IPS-18c (cell line): ENCODE measurements around the gene ATF7.

Experiments
- H3K4me3 ChIP-seq: 2 replicates; pipeline ENCODE4 v1.7.0; 2013; ENCODE audit warnings: low read depth, mild to moderate bottlenecking, low read length, moderate library complexity; ENCODE audit not compliant: insufficient read depth
- H3K9me3 ChIP-seq: one replicate; pipeline ENCODE4 v1.6.1; 2013; ENCODE audit warnings: mild to moderate bottlenecking, low read length, moderate library complexity; ENCODE audit not compliant: control insufficient read depth, insufficient read depth

Gene ATF7

GRCh38 chr12:53472056-53472582, 154.1 kb downstream of the ATF7 start:
- H3K4me3 ChIP-seq: no peak overlapping the region
- H3K9me3 ChIP-seq: no peaks in the 10 kb centered on the region

- no peak overlapping the region for H3K4me3 ChIP-seq
- no peaks in the 10 kb centered on the region for H3K9me3 ChIP-seq
Observed at GRCh38 chr12:53468282-53468681, 157.9 kb downstream of the ATF7 start.

GRCh38 chr12:53467880-53468279, 158.3 kb downstream of the ATF7 start:
- Histone ChIP-seq H3K9me3 (no peaks in the 10 kb centered on the region), H3K4me3 (no peak overlapping the region)

DNA sequence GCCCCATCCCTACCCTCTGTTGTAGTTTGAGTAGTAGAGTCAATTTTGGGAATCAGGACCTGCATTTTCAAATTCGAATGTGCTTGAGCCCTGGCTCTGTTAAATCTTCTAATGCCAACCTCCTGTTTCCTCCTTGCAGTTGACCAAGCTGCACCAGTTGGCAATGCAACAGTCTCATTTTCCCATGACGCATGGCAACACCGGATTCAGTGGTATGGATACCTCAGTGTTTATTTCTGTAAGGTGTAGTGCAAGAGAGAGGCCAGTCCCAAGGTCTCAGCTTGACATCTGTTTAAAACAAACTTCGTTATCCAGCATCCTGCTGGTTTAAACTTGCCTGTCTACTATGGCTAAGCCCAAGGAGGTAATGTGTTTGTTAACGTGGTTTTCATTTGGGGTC, 159.1 kb downstream of the ATF7 start:
- no peak overlapping the region for H3K4me3 ChIP-seq
- no peaks in the 10 kb centered on the region for H3K9me3 ChIP-seq

- no peak overlapping the region for H3K4me3 ChIP-seq
- no peaks in the 10 kb centered on the region for H3K9me3 ChIP-seq
Observed at GRCh38 chr12:53466640-53467039, 159.5 kb downstream of the ATF7 start.

DNA sequence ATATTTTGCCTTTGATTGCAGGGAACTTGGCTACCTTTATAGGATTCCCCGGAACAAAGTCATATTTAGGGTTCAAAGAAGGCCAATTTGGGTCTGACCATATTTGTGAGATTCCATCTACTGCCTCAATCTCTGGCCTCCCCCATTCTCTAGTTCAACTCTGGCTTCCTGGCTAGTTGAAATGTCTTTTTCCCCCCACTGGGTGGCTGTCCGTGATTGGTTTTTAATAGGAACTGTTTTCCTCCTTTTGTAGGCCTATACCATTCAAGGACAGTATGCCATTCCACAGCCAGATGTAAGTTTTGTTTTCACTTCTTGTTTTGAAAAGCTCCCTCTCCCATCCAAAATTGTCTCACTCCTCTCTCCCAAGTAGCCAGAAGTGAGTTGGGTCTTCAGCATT, 160.5 kb downstream of the ATF7 start:
- Histone ChIP-seq H3K9me3 (no peaks in the 10 kb centered on the region), H3K4me3 (no peak overlapping the region)

DNA sequence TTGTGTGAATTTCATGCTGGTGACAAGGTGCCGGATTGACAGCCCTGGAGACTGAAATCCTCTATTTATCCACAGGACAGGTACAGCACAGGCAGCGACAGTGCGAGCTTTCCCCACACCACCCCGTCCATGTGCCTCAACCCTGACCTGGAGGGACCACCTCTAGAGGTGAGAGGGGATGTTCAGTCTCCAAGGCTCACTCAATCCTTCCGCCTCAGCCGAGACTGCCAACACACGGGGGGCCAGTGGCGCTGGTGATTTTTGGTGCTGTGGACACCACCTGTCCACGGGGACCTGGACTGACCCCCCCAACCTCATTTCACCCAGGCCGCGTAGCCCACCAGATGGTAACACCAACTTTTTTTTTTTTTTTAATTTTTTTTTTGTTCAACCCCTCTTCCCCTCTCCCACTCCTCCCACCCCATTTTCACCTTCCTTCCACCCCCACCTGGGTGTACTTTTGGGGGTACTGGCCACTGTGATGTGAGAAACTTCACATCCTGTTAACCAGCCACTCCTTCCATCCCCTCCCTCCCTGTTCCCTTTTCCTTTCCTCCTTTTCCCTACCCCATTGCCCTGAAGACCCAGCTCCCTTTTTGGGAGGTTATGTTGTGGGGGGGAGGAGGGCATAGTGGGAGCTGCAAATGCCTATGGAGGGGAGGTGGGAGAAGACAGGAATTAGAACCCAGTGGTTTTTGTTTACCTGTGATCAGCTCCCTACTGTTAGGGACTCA, 161.3 kb downstream of the ATF7 start:
- no peaks in the 10 kb centered on the region for H3K9me3 ChIP-seq
- no peak overlapping the region for H3K4me3 ChIP-seq

DNA sequence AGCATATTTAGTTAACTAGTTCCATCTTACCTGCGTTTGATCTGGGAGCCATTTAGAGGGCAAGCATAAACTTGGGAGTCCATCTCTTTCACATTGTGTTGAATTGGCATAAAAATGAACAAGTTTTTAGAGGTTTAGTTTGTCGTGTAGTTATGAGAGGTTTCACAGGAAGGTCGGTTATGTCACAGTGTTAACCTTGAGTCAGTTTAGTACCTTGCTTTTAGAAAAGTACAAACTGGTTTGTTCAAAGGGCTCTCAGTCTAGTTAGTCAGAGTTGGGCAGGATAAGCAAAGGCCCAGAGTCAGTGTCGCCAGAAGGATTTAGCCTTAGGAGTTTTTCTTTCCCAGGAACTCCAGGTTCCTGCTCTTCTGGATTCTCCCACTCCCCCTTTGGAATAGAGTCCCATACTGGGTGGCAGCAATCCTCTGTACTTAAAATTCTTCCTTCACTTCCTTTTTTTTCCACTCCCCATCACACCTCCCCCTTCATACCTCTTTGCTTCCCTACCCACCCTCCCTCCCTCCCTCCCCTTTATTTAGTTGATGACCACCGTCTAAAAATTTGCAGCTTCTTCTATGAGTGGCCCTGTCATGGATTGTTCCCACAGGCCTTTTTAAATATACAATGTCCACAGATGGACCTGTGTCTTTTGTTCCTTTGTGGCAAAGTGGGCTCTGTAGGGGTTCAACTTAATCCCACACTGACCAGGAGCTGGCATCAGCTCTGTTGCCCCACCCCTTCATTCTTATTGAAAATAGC, 162.2 kb downstream of the ATF7 start:
- no peaks in the 10 kb centered on the region for H3K9me3 ChIP-seq
- no peak overlapping the region for H3K4me3 ChIP-seq

GRCh38 chr12:53462935-53463334, 163.2 kb downstream of the ATF7 start:
- no peak overlapping the region for H3K4me3 ChIP-seq
- no peaks in the 10 kb centered on the region for H3K9me3 ChIP-seq

DNA sequence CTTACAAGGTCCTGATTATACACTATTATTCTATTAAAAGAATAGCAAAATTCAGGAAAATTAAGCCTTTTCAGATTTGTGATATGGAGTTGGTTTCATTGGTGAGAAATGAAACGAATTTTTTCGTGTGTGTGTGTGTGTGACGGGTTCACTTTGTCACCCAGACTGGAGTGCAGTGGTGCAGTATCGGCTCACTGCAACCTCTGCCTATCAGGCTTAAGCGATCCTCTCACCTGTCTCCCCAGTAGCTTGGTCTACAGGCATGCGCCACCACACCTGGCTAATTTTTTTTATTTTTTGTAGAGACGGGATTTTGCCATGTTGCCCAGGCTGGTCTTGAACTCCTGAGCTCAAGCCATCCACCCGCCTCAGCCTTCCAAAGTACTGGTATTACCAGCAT, 164.6 kb downstream of the ATF7 start:
- Histone ChIP-seq H3K4me3 (no peak overlapping the region), H3K9me3 (no peaks in the 10 kb centered on the region)

DNA sequence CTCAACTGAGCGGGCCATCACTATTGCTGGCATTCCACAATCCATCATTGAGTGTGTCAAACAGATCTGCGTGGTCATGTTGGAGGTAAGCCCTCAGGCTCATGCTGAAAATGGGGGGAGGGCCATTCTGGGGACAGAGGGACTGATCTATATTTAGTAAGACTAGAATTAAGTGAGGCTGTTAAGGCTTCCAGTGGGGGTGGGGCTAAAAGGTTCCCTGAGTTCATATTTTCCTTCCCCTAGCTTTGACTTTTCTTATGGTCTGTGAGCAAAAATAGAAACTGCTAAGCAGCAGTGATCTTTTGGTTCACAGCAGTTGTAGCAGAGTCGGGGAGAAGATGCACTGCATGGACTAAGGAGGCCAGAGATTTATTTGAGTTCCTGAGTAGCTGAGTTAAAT, 165.1 kb downstream of the ATF7 start:
- Histone ChIP-seq H3K4me3 (no peak overlapping the region), H3K9me3 (no peaks in the 10 kb centered on the region)

- H3K4me3 ChIP-seq: no peak overlapping the region
- H3K9me3 ChIP-seq: no peaks in the 10 kb centered on the region
Observed at GRCh38 chr12:53459097-53459496, 167.1 kb downstream of the ATF7 start.
